Measurements from ENCODE around the gene RIMBP3B. TPM values are rescaled to one million over a fixed set of nuclear protein-coding genes. Genes with fewer than 3 reads are reported as not detected.
"Not testable (repeated sequence)": the region's sequence is repeated elsewhere in the genome, so short reads cannot be mapped to it uniquely, and the experiment has no call there.

The RIMBP3B gene
- polyA plus RNA-seq (2013, experiment 1 of 2; ENCODE audit: insufficient read length) = not detected
- polyA plus RNA-seq (2013, experiment 2 of 2; ENCODE audit: insufficient read length) = not detected

DNA sequence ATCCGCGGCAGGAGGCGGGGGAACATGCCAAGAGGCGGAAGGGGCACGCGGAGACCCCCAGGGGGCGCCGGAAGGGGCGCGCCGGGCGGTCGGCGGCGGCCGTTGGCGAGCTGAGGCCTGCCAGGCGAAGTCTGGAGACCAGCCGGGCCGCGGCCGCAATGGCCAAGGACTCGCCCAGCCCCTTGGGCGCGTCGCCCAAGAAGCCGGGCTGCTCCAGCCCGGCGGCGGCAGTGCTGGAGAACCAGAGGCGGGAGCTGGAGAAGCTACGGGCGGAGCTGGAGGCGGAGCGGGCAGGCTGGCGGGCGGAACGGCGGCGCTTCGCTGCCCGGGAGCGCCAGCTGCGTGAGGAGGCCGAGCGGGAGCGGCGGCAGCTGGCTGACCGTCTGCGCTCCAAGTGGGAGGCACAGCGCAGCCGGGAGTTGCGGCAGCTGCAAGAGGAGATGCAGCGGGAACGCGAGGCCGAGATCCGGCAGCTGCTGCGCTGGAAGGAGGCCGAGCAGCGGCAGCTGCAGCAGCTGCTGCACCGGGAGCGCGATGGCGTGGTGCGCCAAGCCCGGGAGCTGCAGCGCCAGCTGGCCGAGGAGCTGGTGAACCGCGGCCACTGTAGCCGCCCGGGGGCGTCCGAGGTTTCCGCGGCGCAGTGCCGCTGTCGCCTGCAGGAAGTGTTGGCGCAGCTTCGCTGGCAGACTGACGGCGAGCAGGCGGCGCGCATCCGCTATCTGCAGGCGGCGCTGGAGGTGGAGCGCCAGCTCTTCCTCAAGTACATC, at the start of gene RIMBP3B:
TSS of gene RIMBP3B (plus strand) at position 51 of the 767 bp plus-strand sequence. CDS start at position 159, 108 bp downstream.
- not testable (repeated sequence) for DNase-seq

GRCh38 chr22:21357527-21357926, 26.0 kb upstream of the RIMBP3B start:
- not testable (repeated sequence) for DNase-seq

- not testable (repeated sequence) for DNase-seq
Observed at GRCh38 chr22:21360525-21360924, 23.0 kb upstream of the RIMBP3B start.

DNA sequence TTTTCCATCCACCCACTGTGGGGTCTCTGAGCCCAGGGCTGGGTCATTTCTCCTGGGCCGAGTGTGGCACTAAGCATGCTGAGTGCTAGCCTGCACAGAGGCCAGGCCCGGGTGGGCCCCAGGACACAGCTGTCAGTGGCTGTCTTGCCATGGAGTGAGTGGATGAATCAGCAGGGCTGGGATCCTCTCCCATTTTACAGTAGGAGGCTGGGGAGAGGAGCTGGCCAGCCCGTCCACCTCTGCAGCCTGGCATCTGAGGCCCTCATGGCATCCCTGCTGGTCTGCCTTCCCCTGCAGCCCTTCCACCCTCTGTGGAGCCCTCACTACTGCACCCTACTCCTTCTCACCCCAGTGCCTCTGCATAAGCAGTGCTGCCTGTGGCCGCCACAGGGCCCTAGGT, 21.1 kb upstream of the RIMBP3B start:
- not testable (repeated sequence) for DNase-seq

- not testable (repeated sequence) for DNase-seq
Observed at GRCh38 chr22:21363061-21363460, 20.5 kb upstream of the RIMBP3B start.

DNA sequence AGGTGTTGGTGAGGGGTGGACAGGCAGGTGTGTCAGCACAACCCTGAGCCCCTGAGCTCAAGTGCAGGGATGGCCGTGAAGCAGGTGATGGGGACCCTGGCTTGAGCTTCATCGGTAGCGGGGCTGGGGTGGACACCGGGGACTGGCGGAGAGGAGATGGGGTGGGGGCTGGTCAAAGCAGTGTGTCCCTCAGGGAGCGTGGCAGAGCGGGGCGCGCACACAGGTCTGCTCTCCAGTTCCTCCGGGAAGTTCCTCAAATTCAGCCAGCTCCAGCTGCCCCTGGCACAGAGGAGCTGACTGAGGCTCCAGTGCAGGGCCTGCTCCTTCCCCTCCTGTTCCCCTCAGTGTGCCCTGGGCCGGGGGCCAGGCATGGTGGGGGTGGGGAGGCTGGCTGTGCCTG, 19.7 kb upstream of the RIMBP3B start:
- not testable (repeated sequence) for DNase-seq

GRCh38 chr22:21364362-21364761, 19.2 kb upstream of the RIMBP3B start:
- DNase-seq = not testable (repeated sequence)

GRCh38 chr22:21365337-21365736, 18.2 kb upstream of the RIMBP3B start:
- DNase-seq = not testable (repeated sequence)

GRCh38 chr22:21368603-21369310, 14.8 kb upstream of the RIMBP3B start:
- DNase-seq = not testable (repeated sequence)

DNA sequence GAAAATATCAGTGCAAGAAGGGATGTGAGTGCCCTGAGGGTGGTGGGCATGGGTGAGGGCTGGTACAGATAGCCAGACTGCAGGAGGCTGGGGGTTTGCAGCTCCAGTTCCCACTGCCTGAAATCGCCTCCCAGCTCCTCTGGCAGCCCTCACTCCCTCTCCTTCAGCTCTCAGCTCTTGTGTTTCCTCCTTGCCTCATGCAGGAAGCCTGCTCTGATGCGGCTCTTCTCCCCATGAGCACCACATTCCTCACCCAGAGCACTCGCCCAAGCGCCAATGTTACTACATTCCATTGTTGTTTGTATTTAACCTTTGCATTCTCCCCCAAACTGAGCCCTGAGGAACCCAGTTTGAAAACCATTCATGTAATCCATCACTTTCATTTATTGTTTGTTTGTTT, 7.7 kb upstream of the RIMBP3B start:
- DNase-seq = not testable (repeated sequence)

DNA sequence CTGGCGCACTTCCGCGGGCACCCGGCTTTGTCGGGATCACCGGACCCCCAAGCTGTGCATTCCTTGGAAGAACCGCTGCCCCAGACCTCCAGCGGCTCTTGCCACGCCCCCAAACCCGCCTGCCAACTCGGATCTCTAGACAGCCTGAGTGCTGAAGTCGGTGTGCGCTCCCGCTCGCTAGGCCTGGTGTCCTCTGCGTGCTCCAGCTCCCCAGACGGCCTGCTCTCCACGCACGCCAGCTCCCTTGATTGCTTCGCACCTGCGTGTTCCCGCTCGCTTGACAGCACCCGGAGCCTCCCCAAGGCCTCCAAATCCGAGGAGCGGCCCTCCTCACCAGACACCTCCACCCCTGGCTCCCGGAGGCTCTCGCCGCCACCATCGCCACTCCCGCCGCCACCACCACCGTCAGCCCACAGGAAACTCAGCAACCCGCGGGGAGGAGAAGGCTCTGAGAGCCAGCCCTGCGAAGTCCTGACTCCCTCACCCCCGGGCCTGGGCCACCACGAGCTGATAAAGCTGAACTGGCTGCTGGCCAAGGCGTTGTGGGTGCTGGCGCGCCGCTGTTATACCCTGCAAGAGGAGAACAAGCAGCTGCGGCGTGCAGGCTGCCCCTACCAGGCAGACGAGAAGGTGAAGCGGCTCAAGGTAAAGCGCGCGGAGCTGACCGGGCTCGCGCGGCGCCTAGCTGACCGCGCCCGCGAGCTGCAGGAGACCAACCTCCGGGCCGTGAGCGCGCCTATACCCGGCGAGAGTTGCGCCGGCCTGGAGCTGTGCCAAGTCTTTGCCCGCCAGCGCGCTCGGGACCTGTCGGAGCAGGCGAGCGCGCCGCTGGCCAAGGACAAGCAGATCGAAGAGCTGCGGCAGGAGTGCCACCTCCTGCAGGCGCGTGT, 1.2 kb downstream of the RIMBP3B start:
- DNase-seq = not testable (repeated sequence)

DNA sequence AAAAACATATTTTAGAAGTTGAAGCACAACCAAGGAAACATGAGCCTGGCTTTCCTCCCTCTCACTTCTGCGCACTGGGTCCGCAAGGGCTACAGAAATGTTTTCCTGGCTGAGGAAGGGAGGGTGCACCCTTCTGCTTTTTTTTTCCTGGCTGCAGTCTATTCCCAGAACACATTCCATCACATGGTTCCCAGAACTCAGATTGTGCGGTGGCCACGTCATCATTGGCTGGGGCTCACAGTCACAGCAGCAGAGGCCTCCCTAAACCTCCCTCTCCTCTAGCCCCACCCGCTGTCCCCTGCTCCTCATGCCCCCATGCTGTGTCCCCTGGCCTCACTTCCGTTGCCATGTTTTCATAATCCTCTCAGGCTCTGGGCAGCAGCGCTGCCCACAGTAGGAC, 5.9 kb downstream of the RIMBP3B start:
- not testable (repeated sequence) for DNase-seq

GRCh38 chr22:21390013-21390412, 6.5 kb downstream of the RIMBP3B start:
- not testable (repeated sequence) for DNase-seq

DNA sequence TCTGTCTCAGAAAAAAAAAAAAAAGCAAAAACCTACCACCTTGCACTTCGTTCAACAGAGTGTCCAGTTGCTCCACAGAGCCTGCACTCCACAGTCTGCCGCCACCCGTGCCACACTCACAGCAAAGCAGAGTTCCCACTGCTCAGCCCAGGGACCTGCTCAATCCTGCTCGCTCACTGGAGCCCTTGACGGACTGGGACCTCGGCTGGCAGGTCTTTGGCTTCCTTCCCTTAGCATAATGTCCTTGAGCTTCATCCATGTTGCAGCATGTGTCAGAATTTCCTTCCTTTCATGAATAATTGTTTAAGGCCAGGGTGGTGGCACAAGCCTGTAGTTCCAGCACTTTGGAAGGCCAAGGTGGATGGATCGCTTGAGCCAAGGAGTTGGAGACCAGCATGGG, 11.1 kb downstream of the RIMBP3B start:
- DNase-seq = not testable (repeated sequence)

DNA sequence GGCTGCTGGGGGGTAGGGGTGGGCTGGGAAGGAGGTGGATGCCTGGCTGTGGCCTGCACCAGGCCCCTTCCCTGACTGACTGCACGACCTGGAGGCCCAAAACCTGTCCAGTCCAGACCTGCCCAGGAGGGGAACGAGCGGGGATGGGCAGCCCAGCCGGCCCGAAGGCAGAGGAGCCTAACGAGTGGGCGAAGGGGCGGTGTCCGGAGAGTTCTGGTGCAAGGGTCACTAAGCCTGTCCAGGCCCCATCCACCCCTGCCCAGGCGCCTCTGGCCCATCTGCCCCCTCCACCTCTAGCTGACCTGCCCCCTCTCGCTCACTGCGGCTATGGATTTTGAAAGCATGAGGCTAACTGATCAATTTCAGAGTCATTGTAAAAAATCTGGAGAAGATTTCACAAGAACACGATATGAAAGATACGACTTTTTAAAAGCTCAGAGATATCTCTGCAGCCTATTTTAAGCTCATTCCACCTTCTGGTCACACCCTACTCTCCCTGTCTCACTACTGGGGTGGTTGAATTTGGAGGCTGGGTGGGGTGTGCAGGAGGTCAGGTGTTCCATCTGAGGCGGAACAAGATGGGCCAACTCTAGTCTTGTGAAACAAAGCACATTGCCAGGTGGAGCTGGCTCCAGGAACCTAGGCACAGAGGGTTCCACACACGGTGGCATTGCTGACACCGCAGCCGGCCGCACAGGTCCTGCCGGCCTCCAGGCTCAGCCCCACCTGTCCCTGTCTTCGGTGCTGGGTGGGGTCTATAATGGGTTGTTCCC, 17.8 kb downstream of the RIMBP3B start:
- DNase-seq = not testable (repeated sequence)

DNA sequence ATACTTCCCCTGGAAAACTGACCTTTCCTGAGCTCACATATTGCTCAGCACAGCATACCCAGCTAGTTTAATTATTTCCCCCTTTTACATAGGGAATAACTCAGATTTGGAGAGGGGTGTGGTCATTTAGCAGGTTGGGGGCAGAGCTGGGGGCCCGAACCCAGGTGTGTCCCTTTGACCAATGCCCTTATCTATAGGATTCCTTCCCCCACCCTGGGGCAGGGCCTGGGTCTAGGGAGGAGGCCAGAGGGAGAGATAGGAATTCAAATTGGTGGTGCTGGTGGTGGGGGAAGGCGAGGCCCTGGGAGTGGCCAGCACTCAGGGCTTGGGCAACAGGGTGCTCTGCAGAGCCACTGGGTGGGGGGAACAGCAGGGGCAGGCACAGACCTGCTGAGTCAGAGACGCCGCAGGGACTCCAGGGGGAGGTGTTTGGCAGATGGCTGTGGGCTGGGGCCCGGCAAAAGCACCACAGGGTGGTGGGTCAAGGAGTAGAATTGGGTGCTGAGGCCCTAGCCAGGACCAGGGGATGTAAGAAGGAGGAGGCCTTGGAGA, 19.3 kb downstream of the RIMBP3B start:
- DNase-seq = not testable (repeated sequence)

DNA sequence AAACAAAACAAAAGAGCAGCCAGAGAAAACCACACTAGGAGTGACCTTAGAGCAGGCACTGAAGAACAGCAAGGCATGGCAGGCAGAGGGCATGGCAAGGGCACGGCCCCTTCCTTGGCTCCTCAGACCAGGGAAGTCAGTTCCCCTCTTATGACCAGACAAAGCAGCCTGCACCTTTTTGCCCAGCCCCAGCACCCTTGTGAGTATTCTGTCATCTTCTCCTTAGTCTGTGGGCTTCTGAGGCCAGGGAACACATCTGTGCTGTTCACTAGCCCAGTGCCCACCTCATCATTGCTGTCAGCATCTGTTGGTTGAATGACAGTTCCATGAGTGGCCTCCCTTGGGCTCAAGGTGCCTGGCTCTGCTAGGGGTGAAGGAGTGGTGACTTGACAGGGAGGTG, 23.6 kb downstream of the RIMBP3B start:
- DNase-seq = not testable (repeated sequence)

DNA sequence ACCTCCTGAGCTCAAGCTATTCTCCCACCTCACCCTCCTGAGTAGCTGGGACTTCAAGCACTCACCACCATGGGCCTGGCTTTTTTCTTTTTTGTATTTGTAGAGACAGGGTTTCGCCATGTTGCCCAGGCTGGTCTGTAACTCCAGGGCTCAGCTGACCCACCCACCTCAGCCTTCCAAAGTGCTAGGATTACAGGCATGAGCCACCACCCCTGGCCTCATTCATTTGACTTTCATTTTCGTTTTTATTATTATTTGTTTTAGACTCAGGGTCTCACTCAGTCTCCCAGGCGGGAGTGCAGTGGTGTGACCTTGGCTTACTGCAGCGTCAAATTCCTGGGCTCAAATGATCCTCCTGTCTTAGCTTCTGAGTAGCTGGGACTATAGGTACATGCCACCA, 24.2 kb downstream of the RIMBP3B start:
- DNase-seq = not testable (repeated sequence)

DNA sequence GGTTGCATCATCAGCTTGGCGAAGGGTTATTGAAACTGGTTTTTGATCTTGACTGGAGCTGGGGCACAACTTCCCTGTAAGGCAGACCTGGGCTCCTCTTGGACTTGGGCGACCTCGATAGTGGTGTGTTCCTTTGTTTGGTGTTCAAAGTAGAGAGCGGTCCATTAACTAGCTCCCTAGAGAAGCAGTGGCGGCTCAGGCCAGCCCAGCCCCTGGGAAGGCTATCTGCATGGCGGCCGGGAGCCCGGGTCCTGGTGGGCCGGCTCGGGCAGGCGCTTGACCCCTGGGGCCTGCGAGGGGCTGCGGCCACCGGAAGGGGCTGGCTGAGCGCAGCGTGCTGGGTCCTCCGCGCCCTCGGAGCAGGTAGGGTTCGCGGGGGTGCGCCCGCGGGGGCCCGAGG, 32.8 kb downstream of the RIMBP3B start:
- not testable (repeated sequence) for DNase-seq

DNA sequence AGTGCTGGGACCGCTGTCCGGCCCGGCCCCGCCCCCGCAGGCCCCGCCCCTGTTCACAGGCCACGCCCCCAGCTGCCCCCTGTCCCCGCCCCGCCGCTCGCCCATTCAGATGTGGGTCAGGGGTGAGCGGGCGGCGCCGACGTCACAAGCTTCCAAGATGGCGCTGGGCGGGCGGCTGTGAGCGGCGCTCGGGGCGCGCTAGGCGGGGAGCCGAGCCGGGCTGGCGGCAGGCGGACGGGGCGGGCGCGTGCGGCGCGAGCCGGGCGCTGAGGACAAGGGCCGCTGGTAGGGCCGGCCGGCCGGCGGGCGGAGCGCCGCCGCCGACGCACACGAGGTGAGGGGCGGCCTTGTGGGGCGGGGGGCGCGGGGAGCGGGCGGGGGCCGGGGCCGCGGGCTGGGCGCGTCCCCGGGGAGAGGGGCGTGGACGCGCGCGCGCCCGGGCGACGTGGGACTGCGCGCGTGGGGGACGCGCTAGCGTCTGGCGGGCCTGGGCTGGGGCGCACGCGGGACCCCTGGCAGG, 33.7 kb downstream of the RIMBP3B start, which contains the start of gene HIC2:
TSS of gene HIC2 (plus strand) at position 145 of the 520 bp plus-strand sequence. CDS start 25,461 bp downstream, outside the sequence.
- DNase-seq = not testable (repeated sequence)

- DNase-seq = not testable (repeated sequence)
Observed at GRCh38 chr22:21417853-21418252, 34.3 kb downstream of the RIMBP3B start.
